Germinal center (tissue), 1 donor: ENCODE measurements around the gene RNU11.
"Not testable (repeated sequence)": the region's sequence is repeated elsewhere in the genome, so short reads cannot be mapped to it uniquely, and the experiment has no call there.

Source experiments
- DNase-seq: peaks from one replicate; pipeline ENCODE4 v3.0.0; 2012; ENCODE audit warnings: mixed read lengths, low spot score

The RNU11 gene

DNA sequence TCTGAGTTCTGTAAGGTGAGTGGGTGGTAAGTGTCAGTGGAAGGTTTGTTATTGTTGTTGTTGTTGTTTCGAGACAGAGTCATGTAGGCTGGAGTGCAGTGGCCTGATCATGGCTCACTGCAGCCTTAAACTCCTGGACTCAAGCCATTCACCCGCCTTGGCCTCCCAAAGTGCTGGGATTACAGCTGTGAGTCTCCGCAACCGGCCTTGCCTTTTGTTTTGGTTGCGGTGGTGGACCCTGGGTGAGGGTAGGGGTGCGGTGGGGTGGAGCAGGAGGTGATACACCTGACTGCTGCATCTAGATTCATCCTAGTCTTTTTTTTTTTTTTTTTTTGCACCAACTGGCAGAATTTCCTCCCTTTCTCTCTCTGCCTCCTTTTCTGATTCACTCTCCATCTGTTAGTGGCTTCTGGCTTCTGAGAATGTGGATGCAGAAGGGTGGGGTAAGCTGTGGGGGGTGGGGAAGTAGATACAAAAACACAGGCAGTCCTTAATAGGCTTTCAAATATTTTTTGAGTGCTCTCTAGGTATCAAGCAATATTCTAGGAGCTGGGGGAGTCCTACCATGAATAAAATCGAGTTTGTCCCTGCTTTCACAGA, 15.6 kb downstream of the RNU11 start:
- no peak for DNase-seq

- no peak for DNase-seq
Measured at GRCh38 chr1:28666806-28667205, 18.4 kb downstream of the RNU11 start.

- peak; percentile 94 for DNase-seq
Measured at GRCh38 chr1:28668191-28668955, 20.0 kb downstream of the RNU11 start, which contains the start of gene GMEB1. GMEB1 (plus strand) TSS chr1:28668784; CDS start chr1:28683613, 14,829 bp downstream.

- peak; percentile 90 for DNase-seq
Measured at GRCh38 chr1:28668956-28669723, 20.7 kb downstream of the RNU11 start.

- no peak for DNase-seq
Measured at GRCh38 chr1:28671254-28671780, 22.9 kb downstream of the RNU11 start.

DNA sequence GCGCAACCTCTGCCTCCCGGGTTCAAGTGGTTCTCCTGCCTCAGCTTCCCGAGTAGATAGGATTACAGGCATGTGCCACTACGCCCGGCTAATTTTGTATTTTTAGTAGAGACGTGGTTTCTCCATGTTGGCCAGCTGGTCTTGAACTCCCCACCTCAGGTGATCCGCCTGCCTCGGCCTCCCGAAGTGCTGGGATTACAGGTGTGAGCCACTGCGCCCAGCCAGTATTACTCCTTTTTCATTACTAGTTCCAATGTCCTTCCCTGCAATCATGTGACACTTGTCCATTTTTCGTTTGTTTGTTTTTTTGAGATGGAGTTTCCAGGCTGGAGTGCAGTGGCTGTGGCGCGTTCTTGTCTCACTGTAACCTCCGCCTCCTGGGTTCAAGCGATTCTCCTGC, 24.6 kb downstream of the RNU11 start:
- not testable (repeated sequence) for DNase-seq

GRCh38 chr1:28675924-28676257, 27.5 kb downstream of the RNU11 start:
- no peak for DNase-seq

GRCh38 chr1:28680151-28680550, 31.8 kb downstream of the RNU11 start:
- DNase-seq = no peak

DNA sequence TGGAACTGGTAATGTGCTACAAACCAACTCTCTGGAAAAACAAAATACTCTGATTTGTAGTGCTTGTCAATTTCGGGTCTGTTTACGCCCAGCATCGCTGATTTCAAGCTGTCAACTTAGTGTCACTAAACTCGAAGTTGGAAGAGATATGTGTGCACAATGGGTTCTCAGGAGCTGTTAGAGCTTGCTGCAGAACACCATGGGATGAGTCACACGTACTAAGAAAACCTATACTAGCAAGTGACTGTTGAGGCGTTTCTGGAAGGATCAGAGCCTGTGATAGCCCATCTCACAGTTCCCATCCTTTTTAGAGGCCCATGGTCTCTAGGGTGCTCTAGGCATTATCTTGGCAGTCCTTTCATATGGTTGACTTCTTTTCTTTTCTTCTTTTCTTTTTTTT, 34.4 kb downstream of the RNU11 start:
- no peak for DNase-seq

GRCh38 chr1:28684937-28685336, 36.5 kb downstream of the RNU11 start:
- DNase-seq = no peak

DNA sequence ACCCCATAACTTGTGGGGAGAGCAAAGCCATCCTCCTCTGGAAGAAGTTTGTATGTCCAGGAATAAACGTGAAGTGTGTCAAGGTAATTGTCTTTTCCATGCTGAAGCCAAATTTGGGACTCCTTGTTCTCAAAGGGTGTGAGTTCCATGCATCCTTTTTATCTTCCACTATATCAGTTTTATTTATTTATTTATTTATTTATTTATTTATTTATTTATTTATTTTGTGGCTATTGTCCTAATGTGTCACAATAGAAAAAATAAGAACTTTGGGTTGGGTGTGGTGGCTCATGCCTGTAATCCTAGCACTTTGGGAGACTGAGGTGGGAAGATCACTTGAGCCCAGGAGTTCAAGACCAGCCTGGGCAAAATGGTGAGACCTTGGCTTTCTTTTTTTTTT, 43.2 kb downstream of the RNU11 start:
- DNase-seq = not testable (repeated sequence)
